ENCODE data around the gene CIT.
A peak's percentile ranks its signal among the peaks of the same experiment; 100 is the strongest.

The CIT gene

DNA sequence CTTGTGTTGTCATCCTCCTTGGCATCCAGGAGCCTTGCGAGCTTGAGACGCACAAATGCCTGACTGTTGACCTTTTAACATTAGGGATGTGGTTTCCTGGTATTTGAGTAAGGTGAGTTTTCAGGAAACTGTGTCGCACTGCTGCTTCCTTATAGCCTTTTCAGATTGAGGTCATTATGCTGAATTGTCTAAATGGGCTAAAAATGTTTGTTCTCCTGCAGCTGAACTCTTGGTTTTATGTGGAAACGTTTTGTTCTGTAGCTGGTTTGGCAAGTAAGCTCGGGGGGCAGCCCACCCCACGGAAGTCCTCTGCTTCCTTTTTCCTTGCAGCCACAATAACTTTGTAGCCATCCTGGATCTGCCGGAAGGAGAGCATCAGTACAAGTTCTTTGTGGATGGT, 203.5 kb downstream of the CIT start:
- H3K4me3 ChIP-seq, result no peak overlapping the region
- H3K4me1 ChIP-seq, result peaks cover 0 to 17% (median 8%) of the 10 kb centered on the region in 4 donors
- no peaks in the 10 kb centered on the region for H3K27me3 ChIP-seq
- H3K9me3 ChIP-seq, result no peaks in the 10 kb centered on the region
- no peak overlapping the region for H3K27ac ChIP-seq
- TF ChIP-seq, protein P1, sequence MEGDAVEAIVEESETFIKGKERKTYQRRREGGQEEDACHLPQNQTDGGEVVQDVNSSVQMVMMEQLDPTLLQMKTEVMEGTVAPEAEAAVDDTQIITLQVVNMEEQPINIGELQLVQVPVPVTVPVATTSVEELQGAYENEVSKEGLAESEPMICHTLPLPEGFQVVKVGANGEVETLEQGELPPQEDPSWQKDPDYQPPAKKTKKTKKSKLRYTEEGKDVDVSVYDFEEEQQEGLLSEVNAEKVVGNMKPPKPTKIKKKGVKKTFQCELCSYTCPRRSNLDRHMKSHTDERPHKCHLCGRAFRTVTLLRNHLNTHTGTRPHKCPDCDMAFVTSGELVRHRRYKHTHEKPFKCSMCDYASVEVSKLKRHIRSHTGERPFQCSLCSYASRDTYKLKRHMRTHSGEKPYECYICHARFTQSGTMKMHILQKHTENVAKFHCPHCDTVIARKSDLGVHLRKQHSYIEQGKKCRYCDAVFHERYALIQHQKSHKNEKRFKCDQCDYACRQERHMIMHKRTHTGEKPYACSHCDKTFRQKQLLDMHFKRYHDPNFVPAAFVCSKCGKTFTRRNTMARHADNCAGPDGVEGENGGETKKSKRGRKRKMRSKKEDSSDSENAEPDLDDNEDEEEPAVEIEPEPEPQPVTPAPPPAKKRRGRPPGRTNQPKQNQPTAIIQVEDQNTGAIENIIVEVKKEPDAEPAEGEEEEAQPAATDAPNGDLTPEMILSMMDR (IDR thresholded peaks at IDR 0.05), result no peak
- intact Hi-C loops (cut with DNase I; ENCODE audit: low total_unique reads), result no loop called here
- no peak for DNase-seq
- peaks cover 56 to 77% (median 69%) of the 10 kb centered on the region in 3 donors for H3K36me3 ChIP-seq

DNA sequence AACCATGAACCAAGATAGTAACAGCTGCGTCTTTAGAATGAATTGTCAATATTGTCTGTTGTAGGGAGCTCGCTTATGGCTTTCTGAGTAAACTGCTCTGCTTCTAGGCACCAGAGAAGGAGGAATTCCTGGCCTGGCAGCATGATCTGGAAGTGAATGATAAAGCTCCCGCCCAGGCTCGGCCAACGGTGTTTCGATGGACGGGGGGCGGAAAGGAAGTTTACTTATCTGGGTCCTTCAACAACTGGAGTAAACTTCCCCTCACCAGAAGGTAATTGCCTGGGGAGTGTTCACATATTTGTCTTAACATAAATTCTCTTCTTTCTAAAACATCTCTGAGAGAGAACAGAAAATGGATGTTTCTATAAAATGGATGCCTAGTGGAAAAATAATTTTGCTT, 204.9 kb downstream of the CIT start:
- TF ChIP-seq, protein P1 (IDR thresholded peaks at IDR 0.05), result no peak
- Histone ChIP-seq H3K9me3 (no peaks in the 10 kb centered on the region), H3K27me3 (no peaks in the 10 kb centered on the region), H3K36me3 (peaks cover 45 to 62% (median 54%) of the 10 kb centered on the region in 3 donors), H3K4me1 (peaks cover 0 to 23% (median 12%) of the 10 kb centered on the region in 4 donors), H3K27ac (no peak overlapping the region), H3K4me3 (no peak overlapping the region)
- no peak for DNase-seq
- intact Hi-C loops (cut with DNase I; ENCODE audit: low total_unique reads), result no loop called here

DNA sequence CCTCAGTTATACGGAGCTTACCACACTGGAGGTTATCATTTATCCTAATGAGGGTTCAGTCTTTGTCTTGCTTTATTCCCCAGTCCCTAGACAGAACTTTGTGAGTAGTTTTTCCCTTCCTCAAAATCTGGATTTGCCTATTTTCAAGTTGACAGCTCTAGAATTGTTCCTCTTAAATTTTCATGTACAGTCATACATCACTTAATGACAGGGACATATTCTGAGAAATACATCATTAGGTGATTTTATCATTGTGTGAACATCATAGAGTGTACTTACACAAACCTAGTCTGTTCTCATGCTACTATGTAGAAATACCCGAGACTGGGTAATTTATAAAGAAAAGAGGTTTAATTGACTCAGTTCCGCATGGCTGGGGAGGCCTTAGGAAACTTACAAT, 206.1 kb downstream of the CIT start:
- DNase-seq, result no peak
- Histone ChIP-seq H3K4me3 (no peak overlapping the region), H3K27ac (no peak overlapping the region), H3K4me1 (peaks cover 0 to 31% (median 17%) of the 10 kb centered on the region in 4 donors), H3K9me3 (no peaks in the 10 kb centered on the region), H3K36me3 (peaks cover 33 to 51% (median 43%) of the 10 kb centered on the region in 3 donors), H3K27me3 (no peaks in the 10 kb centered on the region)
- TF ChIP-seq, protein P1 (IDR thresholded peaks at IDR 0.05), result no peak
- intact Hi-C loops (cut with DNase I; ENCODE audit: low total_unique reads), result no loop called here

DNA sequence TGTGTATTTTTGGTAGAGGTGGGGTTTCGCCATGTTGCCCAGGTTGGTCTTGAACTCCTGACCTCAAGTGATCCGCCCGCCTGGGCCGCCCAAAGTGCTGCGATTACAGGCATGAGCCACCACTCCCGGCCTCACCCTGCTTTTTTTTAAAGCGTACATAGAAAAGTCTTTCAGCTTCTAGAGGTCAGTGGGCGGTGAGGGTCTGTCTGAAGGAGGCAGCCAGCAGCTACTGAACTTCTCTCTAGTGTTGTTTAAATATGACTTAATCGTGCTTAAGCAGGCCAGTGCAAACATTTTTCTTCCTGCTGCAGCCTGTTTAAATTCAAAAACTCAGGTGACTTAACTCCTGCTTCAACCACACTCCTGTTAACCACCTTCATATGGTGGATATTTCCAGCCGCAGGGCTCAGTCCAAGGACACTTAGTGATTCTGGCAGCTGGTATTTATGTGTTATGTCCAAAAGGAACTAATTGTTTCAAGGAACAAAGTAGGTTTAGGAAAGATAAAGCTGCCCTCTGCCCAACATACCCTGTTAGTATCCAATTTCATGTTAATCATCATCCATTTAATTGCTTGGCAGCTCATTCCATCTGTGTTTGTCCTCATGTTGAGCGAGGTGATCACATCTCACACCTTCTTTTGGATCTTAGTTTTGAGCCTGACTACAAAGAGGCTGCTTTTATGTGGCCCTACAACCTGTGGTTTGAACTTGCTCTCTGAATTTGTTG, 207.2 kb downstream of the CIT start:
- no peak overlapping the region for H3K27ac ChIP-seq
- peaks cover 0 to 31% (median 17%) of the 10 kb centered on the region in 4 donors for H3K4me1 ChIP-seq
- H3K4me3 ChIP-seq, result no peak overlapping the region
- H3K36me3 ChIP-seq, result peaks cover 27 to 40% (median 31%) of the 10 kb centered on the region in 3 donors
- no peaks in the 10 kb centered on the region for H3K27me3 ChIP-seq
- DNase-seq, result no peak
- H3K9me3 ChIP-seq, result no peaks in the 10 kb centered on the region
- TF ChIP-seq, protein P1 (IDR thresholded peaks at IDR 0.05), result no peak
- intact Hi-C loops (cut with DNase I; ENCODE audit: low total_unique reads), result no loop called here

DNA sequence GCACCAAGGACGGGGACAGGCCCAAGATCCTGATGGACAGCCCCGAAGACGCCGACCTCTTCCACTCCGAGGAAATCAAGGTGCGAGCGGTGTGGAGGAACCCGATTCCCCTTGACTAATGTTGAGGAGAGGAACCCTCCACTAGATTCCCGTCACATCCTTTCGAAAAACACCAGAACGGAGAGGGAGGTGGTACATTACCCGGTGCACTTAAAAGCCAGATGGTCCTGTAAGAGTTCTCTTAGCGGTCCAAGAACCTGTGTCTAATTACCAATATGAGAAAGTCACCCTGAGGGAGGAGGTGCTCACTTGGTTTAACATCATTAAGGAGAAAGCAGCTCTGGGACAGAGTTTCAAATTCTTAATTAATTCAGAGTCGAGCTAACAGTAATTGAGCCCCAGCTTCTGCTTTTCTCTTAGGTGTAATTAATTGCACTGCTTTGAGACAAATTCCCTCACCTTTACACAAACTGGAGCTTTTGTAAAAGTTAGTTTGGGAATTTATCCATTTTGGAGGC, 208.7 kb downstream of the CIT start:
- H3K4me3 ChIP-seq, result peak overlapping the region; percentile 79 to 86
- H3K9me3 ChIP-seq, result no peaks in the 10 kb centered on the region
- H3K36me3 ChIP-seq, result peaks cover 13 to 24% (median 17%) of the 10 kb centered on the region in 3 donors
- TF ChIP-seq, protein P1 (IDR thresholded peaks at IDR 0.05), result no peak
- peak overlapping the region; percentile 88 to 89 for H3K27ac ChIP-seq
- DNase-seq, result no peak
- H3K4me1 ChIP-seq, result peaks cover 0 to 31% (median 17%) of the 10 kb centered on the region in 4 donors
- H3K27me3 ChIP-seq, result no peaks in the 10 kb centered on the region
- intact Hi-C loops (cut with DNase I; ENCODE audit: low total_unique reads), result no loop called here
